Amygdala (tissue), 56 donors: ENCODE data around the gene CRYBG1.

Experiments used
- DNase-seq, 56 donors: peaks; one replicate each; lab custom pipeline; 2025; lab: John Stamatoyannopoulos, UW

CRYBG1 gene

GRCh38 chr6:106421496-106421895, 61.0 kb downstream of the CRYBG1 start:
- no peak for DNase-seq

- DNase-seq: no peak
Observed at GRCh38 chr6:106422534-106422933, 62.0 kb downstream of the CRYBG1 start.

GRCh38 chr6:106425382-106425781, 64.9 kb downstream of the CRYBG1 start:
- no peak for DNase-seq

GRCh38 chr6:106426250-106426970, 65.9 kb downstream of the CRYBG1 start:
- DNase-seq: no peak

GRCh38 chr6:106430466-106430865, 69.9 kb downstream of the CRYBG1 start:
- no peak for DNase-seq

GRCh38 chr6:106431405-106431804, 70.9 kb downstream of the CRYBG1 start:
- no peak for DNase-seq

- DNase-seq: no peak
Observed at GRCh38 chr6:106431972-106432371, 71.5 kb downstream of the CRYBG1 start.

GRCh38 chr6:106434530-106434929, 74.0 kb downstream of the CRYBG1 start:
- DNase-seq: no peak

- DNase-seq: no peak
Observed at GRCh38 chr6:106439459-106439858, 78.9 kb downstream of the CRYBG1 start.

- DNase-seq: no peak
Observed at GRCh38 chr6:106440546-106440945, 80.0 kb downstream of the CRYBG1 start.

- DNase-seq: no peak
Observed at GRCh38 chr6:106442395-106442794, 81.9 kb downstream of the CRYBG1 start.

- DNase-seq: peak in 5 of 56 donors; percentile 2 to 31 (median 3)
Observed at GRCh38 chr6:106444777-106445507, 84.4 kb downstream of the CRYBG1 start.

- no peak for DNase-seq
Observed at GRCh38 chr6:106445508-106445878, 85.0 kb downstream of the CRYBG1 start.

GRCh38 chr6:106446287-106446885, 85.9 kb downstream of the CRYBG1 start:
- no peak for DNase-seq

GRCh38 chr6:106446983-106447382, 86.5 kb downstream of the CRYBG1 start:
- no peak for DNase-seq

- peak in 18 of 56 donors; percentile 1 to 34 (median 5) for DNase-seq
Observed at GRCh38 chr6:106448000-106448426, 87.5 kb downstream of the CRYBG1 start.

GRCh38 chr6:106450653-106451052, 90.1 kb downstream of the CRYBG1 start:
- DNase-seq: no peak

- no peak for DNase-seq
Observed at GRCh38 chr6:106451439-106451838, 90.9 kb downstream of the CRYBG1 start.

- DNase-seq: no peak
Observed at GRCh38 chr6:106452628-106453027, 92.1 kb downstream of the CRYBG1 start.

- DNase-seq: no peak
Observed at GRCh38 chr6:106453756-106454367, 93.3 kb downstream of the CRYBG1 start.

- no peak for DNase-seq
Observed at GRCh38 chr6:106456756-106457155, 96.2 kb downstream of the CRYBG1 start.
